MV-4-11 (cell line): ENCODE measurements around the gene PDGFRB.
A peak's percentile ranks its signal among the peaks of the same experiment; 100 is the strongest.
"Not testable (repeated sequence)": the region's sequence is repeated elsewhere in the genome, so short reads cannot be mapped to it uniquely, and the experiment has no call there.

ENCODE experiments used
- DNase-seq: peaks from one replicate; lab custom pipeline; 2025; lab: John Stamatoyannopoulos, UW

The PDGFRB gene

GRCh38 chr5:150114102-150114641 lies 41.5 kb downstream of the PDGFRB start:
- no peak for DNase-seq

GRCh38 chr5:150113047-150113744 lies 42.4 kb downstream of the PDGFRB start:
- DNase-seq = peak; percentile 8

GRCh38 chr5:150112201-150113046 lies 43.2 kb downstream of the PDGFRB start:
- DNase-seq = no peak

GRCh38 chr5:150111122-150111521 lies 44.5 kb downstream of the PDGFRB start:
- no peak for DNase-seq

- no peak for DNase-seq
Measured at GRCh38 chr5:150109921-150110320, 45.7 kb downstream of the PDGFRB start.

- DNase-seq = no peak
Measured at GRCh38 chr5:150108711-150109514, 46.7 kb downstream of the PDGFRB start.

GRCh38 chr5:150107909-150108447 lies 47.7 kb downstream of the PDGFRB start:
- no peak for DNase-seq

GRCh38 chr5:150106674-150107426 lies 48.8 kb downstream of the PDGFRB start:
- no peak for DNase-seq

- no peak for DNase-seq
Measured at GRCh38 chr5:150105928-150106615, 49.6 kb downstream of the PDGFRB start.

- DNase-seq = no peak
Measured at GRCh38 chr5:150104550-150104870, 51.1 kb downstream of the PDGFRB start.

GRCh38 chr5:150103678-150104549 lies 51.7 kb downstream of the PDGFRB start:
- no peak for DNase-seq

- DNase-seq = no peak
Measured at GRCh38 chr5:150101023-150101422, 54.6 kb downstream of the PDGFRB start.

- no peak for DNase-seq
Measured at GRCh38 chr5:150097152-150097551, 58.5 kb downstream of the PDGFRB start.

- DNase-seq = no peak
Measured at GRCh38 chr5:150092159-150092787, 63.4 kb downstream of the PDGFRB start.

- peak; percentile 83 for DNase-seq
Measured at GRCh38 chr5:150085950-150086715, 69.5 kb downstream of the PDGFRB start, which contains the start of gene CSF1R. CSF1R (minus strand) TSS chr5:150086554; CDS start chr5:150086427, 127 bp downstream.

- DNase-seq = no peak
Measured at GRCh38 chr5:150085191-150085912, 70.3 kb downstream of the PDGFRB start.

- DNase-seq = not testable (repeated sequence)
Measured at GRCh38 chr5:150084754-150085153, 70.9 kb downstream of the PDGFRB start.

GRCh38 chr5:150082889-150083288 lies 72.8 kb downstream of the PDGFRB start:
- no peak for DNase-seq
